ENCODE data around the gene TBX1. TPM values are rescaled to one million over a fixed set of nuclear protein-coding genes. Genes with fewer than 3 reads are reported as not detected.
A peak's percentile ranks its signal among the peaks of the same experiment; 100 is the strongest.
"Not testable (repeated sequence)": the region's sequence is repeated elsewhere in the genome, so short reads cannot be mapped to it uniquely, and the experiment has no call there.

The TBX1 gene
- total RNA-seq, 1 donor from 2014 or later: 5.9 TPM

DNA sequence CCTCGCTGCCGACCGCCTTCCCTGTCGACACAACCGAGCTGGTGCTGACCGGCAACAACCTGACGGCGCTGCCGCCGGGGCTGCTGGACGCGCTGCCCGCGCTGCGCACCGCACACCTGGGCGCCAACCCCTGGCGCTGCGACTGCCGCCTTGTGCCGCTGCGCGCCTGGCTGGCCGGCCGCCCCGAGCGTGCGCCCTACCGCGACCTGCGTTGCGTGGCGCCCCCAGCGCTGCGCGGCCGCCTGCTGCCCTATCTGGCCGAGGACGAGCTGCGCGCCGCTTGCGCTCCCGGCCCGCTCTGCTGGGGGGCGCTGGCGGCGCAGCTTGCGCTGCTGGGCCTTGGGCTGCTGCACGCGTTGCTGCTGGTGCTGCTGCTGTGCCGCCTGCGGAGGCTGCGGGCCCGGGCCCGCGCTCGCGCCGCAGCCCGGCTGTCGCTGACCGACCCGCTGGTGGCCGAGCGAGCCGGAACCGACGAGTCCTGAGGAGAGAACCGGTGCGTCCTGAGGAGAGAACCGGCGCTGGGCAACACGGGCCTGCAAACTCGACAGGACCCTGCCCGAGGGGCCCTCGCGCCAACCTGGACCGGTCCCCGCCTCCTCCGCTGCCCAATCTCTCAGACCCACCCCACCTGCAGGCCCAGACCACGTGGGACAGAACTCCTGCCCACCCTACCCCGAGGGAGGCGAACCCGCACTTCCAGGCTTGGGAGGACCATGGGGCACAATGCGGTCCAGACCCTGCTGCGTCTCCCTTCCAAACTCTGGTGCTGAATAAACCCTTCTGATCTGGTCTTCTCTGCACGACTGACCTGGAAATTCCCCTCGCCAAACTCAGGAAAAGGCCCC is 36.4 kb upstream of the TBX1 start:
- peaks cover 80% of the 10 kb centered on the region for H3K27me3 Mint-ChIP-seq
- peaks cover 11% of the 10 kb centered on the region for H3K36me3 Mint-ChIP-seq (ENCODE audit: insufficient read depth)
- no peak overlapping the region for H3K27ac Mint-ChIP-seq
- peaks cover 7% of the 10 kb centered on the region for H3K4me1 Mint-ChIP-seq (ENCODE audit: low read depth)
- H3K4me3 Mint-ChIP-seq (ENCODE audit: low read depth): peak overlapping the region; percentile 52
- DNase-seq (ENCODE audit: low spot score, unreplicated experiment): peak; percentile 52
- TF ChIP-seq, protein P1, sequence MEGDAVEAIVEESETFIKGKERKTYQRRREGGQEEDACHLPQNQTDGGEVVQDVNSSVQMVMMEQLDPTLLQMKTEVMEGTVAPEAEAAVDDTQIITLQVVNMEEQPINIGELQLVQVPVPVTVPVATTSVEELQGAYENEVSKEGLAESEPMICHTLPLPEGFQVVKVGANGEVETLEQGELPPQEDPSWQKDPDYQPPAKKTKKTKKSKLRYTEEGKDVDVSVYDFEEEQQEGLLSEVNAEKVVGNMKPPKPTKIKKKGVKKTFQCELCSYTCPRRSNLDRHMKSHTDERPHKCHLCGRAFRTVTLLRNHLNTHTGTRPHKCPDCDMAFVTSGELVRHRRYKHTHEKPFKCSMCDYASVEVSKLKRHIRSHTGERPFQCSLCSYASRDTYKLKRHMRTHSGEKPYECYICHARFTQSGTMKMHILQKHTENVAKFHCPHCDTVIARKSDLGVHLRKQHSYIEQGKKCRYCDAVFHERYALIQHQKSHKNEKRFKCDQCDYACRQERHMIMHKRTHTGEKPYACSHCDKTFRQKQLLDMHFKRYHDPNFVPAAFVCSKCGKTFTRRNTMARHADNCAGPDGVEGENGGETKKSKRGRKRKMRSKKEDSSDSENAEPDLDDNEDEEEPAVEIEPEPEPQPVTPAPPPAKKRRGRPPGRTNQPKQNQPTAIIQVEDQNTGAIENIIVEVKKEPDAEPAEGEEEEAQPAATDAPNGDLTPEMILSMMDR (IDR thresholded peaks at IDR 0.05; ENCODE audit: unreplicated experiment): peak; percentile 48
- no peaks in the 10 kb centered on the region for H3K9me3 Mint-ChIP-seq (ENCODE audit: low read depth)

DNA sequence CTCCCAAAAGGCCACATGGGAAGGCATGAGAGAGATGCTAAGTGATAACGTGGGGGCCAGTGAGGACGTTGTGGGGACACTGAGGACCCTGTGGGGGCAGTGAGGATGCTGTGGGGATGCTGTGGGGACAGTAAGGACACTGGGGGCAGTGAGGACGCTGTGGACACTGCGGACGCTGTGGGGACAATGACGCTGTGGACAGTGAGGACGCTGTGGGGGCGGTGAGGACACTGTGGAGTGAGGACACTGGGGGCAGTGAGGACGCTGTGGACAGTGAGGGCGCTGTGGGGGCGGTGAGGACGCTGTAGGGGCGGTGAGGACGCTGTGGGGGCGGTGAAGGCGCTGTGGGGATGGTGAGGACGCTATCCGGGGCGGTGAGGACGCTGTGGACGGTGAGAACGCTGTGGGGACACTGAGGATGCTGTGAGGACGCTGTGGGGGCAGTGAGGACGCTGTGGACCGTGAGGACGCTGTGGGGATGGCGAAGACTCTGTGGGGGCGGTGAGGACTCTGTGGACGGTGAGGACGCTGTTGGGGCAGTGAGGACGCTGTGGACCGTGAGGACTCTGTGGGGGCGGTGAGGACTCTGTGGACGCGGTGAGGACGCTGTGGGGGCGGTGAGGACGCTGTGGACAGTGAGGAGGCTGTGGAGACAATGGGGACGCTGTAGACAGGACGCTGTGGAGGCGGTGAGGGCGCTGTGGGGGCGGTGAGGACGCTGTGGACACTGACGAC is 35.5 kb upstream of the TBX1 start:
- Mint-ChIP-seq H3K36me3 (ENCODE audit: insufficient read depth) (peaks cover 7% of the 10 kb centered on the region), H3K27ac (peak overlapping the region; percentile 56), H3K27me3 (peaks cover 71% of the 10 kb centered on the region), H3K4me3 (ENCODE audit: low read depth) (peak overlapping the region; percentile 52), H3K9me3 (ENCODE audit: low read depth) (no peaks in the 10 kb centered on the region), H3K4me1 (ENCODE audit: low read depth) (peaks cover 5% of the 10 kb centered on the region)
- no peak for DNase-seq (ENCODE audit: low spot score, unreplicated experiment)
- TF ChIP-seq, protein P1 (IDR thresholded peaks at IDR 0.05; ENCODE audit: unreplicated experiment): no peak

DNA sequence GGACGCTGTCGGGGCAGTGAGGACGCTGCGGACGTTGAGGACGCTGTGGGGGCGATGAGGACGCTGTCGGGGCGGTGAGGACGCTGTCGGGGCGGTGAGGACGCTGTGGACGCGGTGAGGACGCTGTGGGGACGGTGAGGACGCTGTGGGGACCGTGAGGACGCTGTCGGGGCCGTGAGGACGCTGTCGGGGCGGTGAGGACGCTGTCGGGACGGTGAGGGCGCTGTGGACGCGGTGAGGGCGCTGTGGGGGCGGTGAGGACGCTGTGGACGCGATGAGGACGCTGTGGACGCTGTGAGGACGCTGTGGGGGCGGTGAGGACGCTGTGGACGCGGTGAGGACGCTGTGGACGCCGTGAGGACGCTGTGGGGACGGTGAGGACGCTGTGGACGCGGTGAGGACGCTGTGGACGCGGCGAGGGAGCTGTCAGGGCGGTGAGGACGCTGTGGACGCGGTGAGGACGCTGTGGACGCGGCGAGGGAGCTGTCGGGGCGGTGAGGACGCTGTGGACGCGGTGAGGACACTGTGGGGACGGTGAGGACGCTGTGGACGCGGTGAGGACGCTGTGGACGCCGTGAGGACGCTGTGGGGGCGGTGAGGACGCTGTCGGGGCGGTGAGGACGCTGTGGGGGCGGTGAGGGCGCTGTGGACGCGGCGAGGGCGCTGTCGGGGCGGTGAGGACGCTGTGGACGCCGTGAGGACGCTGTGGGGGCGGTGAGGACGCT is 34.4 kb upstream of the TBX1 start:
- not testable (repeated sequence) for H3K27ac Mint-ChIP-seq; H3K4me1 Mint-ChIP-seq (ENCODE audit: low read depth); DNase-seq (ENCODE audit: low spot score, unreplicated experiment); H3K36me3 Mint-ChIP-seq (ENCODE audit: insufficient read depth); H3K4me3 Mint-ChIP-seq (ENCODE audit: low read depth); H3K9me3 Mint-ChIP-seq (ENCODE audit: low read depth)
- peaks cover 60% of the 10 kb centered on the region for H3K27me3 Mint-ChIP-seq

DNA sequence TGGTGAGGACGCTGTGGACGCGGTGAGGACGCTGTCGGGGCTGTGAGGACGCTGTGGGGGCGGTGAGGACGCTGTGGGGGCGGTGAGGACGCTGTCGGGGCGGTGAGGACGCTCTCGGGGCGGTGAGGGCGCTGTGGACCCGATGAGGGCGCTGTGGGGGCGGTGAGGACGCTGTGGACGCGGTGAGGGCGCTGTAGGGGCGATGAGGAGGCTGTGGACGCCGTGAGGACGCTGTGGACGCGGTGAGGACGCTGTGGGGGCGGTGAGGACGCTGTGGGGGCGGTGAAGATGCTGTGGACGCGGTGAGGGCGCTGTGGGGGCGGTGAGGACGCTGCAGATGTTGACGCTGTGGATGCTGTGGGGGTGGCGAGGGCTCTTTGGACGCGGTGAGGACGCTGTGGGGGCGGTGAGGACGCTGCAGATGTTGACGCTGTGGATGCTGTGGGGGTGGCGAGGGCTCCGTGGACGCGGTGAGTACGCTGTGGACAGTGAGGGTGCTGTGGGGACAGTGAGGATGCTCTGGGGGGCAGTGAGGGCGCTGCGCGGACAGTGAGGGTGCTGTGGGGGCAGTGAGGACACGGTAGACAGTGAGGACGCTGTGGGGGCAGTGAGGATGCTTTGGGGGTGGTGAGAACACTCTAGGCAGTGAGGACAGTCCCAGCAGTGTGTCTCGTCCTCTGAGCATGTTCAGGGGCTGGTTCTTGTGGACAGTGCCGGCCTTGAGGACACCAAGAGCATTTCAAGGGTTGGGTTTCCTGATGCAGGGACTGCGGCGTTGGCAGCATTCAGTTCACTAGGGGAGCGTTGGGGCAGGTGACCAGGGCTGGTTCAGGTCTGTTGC is 33.0 kb upstream of the TBX1 start:
- no peak for DNase-seq (ENCODE audit: low spot score, unreplicated experiment)
- Mint-ChIP-seq H3K4me3 (ENCODE audit: low read depth) (no peak overlapping the region), H3K36me3 (ENCODE audit: insufficient read depth) (peaks cover 1% of the 10 kb centered on the region), H3K9me3 (ENCODE audit: low read depth) (no peaks in the 10 kb centered on the region), H3K4me1 (ENCODE audit: low read depth) (peaks cover 9% of the 10 kb centered on the region), H3K27me3 (peaks cover 55% of the 10 kb centered on the region), H3K27ac (no peak overlapping the region)
- TF ChIP-seq, protein P1 (IDR thresholded peaks at IDR 0.05; ENCODE audit: unreplicated experiment): no peak

DNA sequence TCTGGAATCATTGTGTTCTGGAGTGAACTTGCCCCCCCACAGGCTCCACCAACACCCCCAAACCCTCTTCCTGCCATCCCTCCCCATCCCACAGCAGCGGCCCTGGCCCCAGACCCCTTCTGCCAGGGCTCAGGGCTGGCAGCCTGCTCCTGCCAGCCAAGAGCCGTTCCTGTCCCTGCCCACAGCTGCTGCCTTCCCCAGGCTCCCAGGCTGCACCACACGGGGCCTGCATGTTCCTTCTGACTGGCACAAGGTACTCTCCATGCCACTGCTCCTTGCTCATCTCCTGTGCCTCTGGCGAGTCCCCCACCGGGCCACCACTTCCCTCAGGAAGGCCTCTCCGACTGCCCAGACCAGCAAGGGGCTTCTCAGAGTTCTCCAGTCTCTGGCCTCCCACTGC is 32.3 kb upstream of the TBX1 start:
- Mint-ChIP-seq H3K27me3 (peaks cover 50% of the 10 kb centered on the region), H3K4me3 (ENCODE audit: low read depth) (no peak overlapping the region), H3K36me3 (ENCODE audit: insufficient read depth) (no peaks in the 10 kb centered on the region), H3K27ac (no peak overlapping the region), H3K9me3 (ENCODE audit: low read depth) (no peaks in the 10 kb centered on the region), H3K4me1 (ENCODE audit: low read depth) (peaks cover 5% of the 10 kb centered on the region)
- no peak for DNase-seq (ENCODE audit: low spot score, unreplicated experiment)
- TF ChIP-seq, protein P1 (IDR thresholded peaks at IDR 0.05; ENCODE audit: unreplicated experiment): no peak

Data from progenitor cell of endocrine pancreas (in vitro differentiated cells).